ENCODE data around the gene SYAP1. TPM values are rescaled to one million over a fixed set of nuclear protein-coding genes. Genes with fewer than 3 reads are reported as not detected.

Gene SYAP1
- total and polyA plus RNA-seq, 10 of the 15 experiments (the other 5 are each of a cell fraction or from before 2014, with no cell fraction given) = 5.9 to 29.9 (median 16.2) TPM

GRCh38 chrX:16786139-16786790 is 66.9 kb downstream of the SYAP1 start, which contains the start of gene TXLNG:
TXLNG (plus strand) TSS chrX:16786466; CDS start chrX:16786488, 22 bp downstream.
- ChIA-PET SMC1A (ENCODE audit: uncharacterized antibody, unreplicated experiment) (interaction anchor here (0.6 to 0.8 kb wide), 3 partner anchors 16 to 66 kb away, joined by 3 read pairs; partner anchors contain the start of gene SYAP1), CTCF (interaction anchor here (0.8 to 1.2 kb wide), 2 partner anchors 40 to 107 kb away, joined by 3 read pairs; no protein-coding TSS in a partner anchor), POLR2A (interaction anchor here (1.5 kb wide), 1 partner anchor 63 kb away, joined by 4 read pairs; no protein-coding TSS in a partner anchor), RAD21 (ENCODE audit: unreplicated experiment) (no interaction called here)
- intact Hi-C loops (cut with micrococcal nuclease; ENCODE audit: unreplicated experiment) (loop anchor here (2.0 to 5.0 kb wide), 2 partner anchors 67 to 86 kb away; partner anchors contain the start of genes RBBP7 and SYAP1), in situ Hi-C loops (cut with MboI) (no loop called here)
- peak; percentile 98 for ATAC-seq
- Histone ChIP-seq H3K36me3 (ENCODE audit: control insufficient read depth in 2 of 2, insufficient read depth in 2 of 2, low read length in 1 of 2) (no peaks in the 10 kb centered on the region), H3K4me1 (ENCODE audit: control insufficient read depth, insufficient read depth, low read length) (no peaks in the 10 kb centered on the region), H3K27ac (ENCODE audit: control insufficient read depth, insufficient read depth) (peak within 1 kb of the TSS; percentile 73), H3K4me3 (peak within 1 kb of the TSS; percentile 75), H4K20me1 (ENCODE audit: control insufficient read depth, insufficient read depth) (no peaks in the 10 kb centered on the region), H3K9ac (ENCODE audit: control insufficient read depth, insufficient read depth, low read length) (peak within 1 kb of the TSS; percentile 74), H3K79me2 (ENCODE audit: control insufficient read depth, insufficient read depth, low read length) (peaks cover 36% of the 10 kb centered on the region), H3K9me3 (replicated peaks; ENCODE audit: control insufficient read depth, insufficient read depth, low read length) (no peaks in the 10 kb centered on the region), H3K27me3 (replicated peaks in 1 of 2; ENCODE audit: control insufficient read depth in 2 of 2, insufficient read depth in 2 of 2, low read length in 1 of 2) (no peaks in the 10 kb centered on the region), H3K4me2 (ENCODE audit: control insufficient read depth, insufficient read depth) (peak within 1 kb of the TSS; percentile 92), H2AFZ (ENCODE audit: control insufficient read depth, low read depth, low read length) (peak within 1 kb of the TSS; percentile 100)
- 1% methylated on average over 57 of the region's 59 CpGs for WGBS (ENCODE audit: insufficient coverage, insufficient replicate concordance, low lambda C conversion rate, missing lambda C conversion rate)
- FAIRE-seq = peak; percentile 98
- no TSS peak for BruUV-seq (replicated peaks)
- peak; percentile 99 for DNase-seq (ENCODE audit: low read depth, low spot score)
- TF ChIP-seq YY1 (IDR thresholded peaks at IDR 0.05; ENCODE audit: low read depth, low read length) (peak; percentile 79), ZNF592 (IDR thresholded peaks at IDR 0.05) (no peak), IRF4 (IDR thresholded peaks at IDR 0.05; ENCODE audit: low read depth, low read length) (peak; percentile 70), ZNF217 (IDR thresholded peaks at IDR 0.05) (no peak), STAT3 (IDR thresholded peaks at IDR 0.05; ENCODE audit: low read depth, low read length) (no peak), EED (IDR thresholded peaks at IDR 0.05; ENCODE audit: low read depth) (peak; percentile 79), JUND (IDR thresholded peaks at IDR 0.05; ENCODE audit: low read depth, low read length) (no peak), ZBTB11 (CRISPR knock-in tag; IDR thresholded peaks at IDR 0.05) (no peak), ZNF687 (IDR thresholded peaks at IDR 0.05) (no peak)
